ENCODE measurements around the gene ABHD12. TPM values are rescaled to one million over a fixed set of nuclear protein-coding genes. Genes with fewer than 3 reads are reported as not detected.
A peak's percentile ranks its signal among the peaks of the same experiment; 100 is the strongest.

ABHD12 gene
- total and polyA plus RNA-seq, 8 donors = 11.1 to 99.1 (median 44.0) TPM

DNA sequence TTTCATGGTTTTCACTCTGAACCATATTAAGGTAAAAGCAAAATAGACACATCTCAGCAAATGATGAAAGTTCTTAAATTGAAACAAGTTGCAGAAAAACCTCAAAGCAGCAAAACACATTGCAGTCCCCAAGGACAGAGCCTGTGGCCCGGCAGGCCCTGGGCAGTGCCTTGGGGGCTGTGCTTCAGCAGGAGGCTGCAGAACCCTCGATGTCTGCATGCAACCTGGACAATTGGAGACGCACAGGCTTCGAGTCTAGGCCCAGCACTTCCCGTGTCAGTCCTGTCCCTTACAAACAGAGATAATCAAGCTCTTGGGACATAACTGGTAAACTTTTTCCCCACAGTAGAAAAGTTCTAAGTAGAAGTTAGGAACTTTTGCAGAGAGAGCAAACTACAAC, 133.5 kb downstream of the ABHD12 start:
- TF ChIP-seq POLR2A (IDR thresholded peaks at IDR 0.05) (no peak), EP300 (IDR thresholded peaks at IDR 0.05) (no peak)
- H3K27ac ChIP-seq = no peak overlapping the region
- no peaks in the 10 kb centered on the region for H3K9me3 ChIP-seq
- no peak overlapping the region for H3K4me3 ChIP-seq
- H3K36me3 ChIP-seq = peaks cover 17 to 36% (median 32%) of the 10 kb centered on the region in 4 donors
- H3K4me1 ChIP-seq = peaks cover 24 to 64% (median 51%) of the 10 kb centered on the region in 4 donors
- intact Hi-C loops (cut with DNase I; ENCODE audit: low total_unique reads) = no loop called here
- no peaks in the 10 kb centered on the region for H3K27me3 ChIP-seq
- WGBS, 5 donors = 87 to 94% (median 92%) methylated on average over 5 of the region's 5 CpGs
- no peak for DNase-seq

DNA sequence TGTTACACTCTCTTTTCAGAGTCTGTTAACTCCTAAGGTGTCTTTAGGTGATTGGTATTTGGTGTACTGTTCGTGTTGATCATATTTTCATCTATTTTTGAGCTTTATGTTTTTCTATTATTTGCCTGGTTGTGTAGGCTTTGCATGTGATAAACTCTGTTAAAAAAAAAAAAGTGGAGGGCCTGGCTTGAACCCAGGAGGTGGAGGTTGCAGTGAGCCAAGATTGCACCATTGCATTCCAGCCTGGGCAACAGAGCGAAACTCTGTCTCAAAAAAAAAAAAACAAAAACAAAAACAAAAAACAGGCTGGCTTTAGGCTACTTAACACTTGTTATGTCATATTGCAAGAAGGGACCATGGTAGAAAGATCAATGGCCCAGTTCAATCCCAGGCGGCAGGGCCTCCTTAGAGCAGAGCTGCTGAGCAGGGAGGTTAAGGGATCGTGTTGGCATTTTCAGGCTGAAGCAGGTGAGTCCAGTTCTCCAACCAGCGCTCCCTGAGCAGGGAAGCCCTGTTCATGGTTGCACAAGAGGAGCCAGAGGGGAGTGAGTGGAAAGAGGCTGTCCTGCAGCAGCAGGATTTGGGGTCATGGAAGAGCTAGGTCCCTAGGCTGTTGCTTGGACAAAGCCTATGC, 134.3 kb downstream of the ABHD12 start:
- intact Hi-C loops (cut with DNase I; ENCODE audit: low total_unique reads) = no loop called here
- H3K9me3 ChIP-seq = no peaks in the 10 kb centered on the region
- peak in 1 of 2 donors; percentile 6 for DNase-seq
- TF ChIP-seq POLR2A (IDR thresholded peaks at IDR 0.05) = no peak
- no peak for TF ChIP-seq POLR2AphosphoS5 (IDR thresholded peaks at IDR 0.05)
- no peak for TF ChIP-seq EP300 (IDR thresholded peaks at IDR 0.05)
- TF ChIP-seq, protein P1, sequence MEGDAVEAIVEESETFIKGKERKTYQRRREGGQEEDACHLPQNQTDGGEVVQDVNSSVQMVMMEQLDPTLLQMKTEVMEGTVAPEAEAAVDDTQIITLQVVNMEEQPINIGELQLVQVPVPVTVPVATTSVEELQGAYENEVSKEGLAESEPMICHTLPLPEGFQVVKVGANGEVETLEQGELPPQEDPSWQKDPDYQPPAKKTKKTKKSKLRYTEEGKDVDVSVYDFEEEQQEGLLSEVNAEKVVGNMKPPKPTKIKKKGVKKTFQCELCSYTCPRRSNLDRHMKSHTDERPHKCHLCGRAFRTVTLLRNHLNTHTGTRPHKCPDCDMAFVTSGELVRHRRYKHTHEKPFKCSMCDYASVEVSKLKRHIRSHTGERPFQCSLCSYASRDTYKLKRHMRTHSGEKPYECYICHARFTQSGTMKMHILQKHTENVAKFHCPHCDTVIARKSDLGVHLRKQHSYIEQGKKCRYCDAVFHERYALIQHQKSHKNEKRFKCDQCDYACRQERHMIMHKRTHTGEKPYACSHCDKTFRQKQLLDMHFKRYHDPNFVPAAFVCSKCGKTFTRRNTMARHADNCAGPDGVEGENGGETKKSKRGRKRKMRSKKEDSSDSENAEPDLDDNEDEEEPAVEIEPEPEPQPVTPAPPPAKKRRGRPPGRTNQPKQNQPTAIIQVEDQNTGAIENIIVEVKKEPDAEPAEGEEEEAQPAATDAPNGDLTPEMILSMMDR (IDR thresholded peaks at IDR 0.05) = no peak
- peaks cover 17 to 30% (median 25%) of the 10 kb centered on the region in 4 donors for H3K36me3 ChIP-seq
- H3K4me3 ChIP-seq = no peak overlapping the region
- no peaks in the 10 kb centered on the region for H3K27me3 ChIP-seq
- peaks cover 27 to 72% (median 58%) of the 10 kb centered on the region in 4 donors for H3K4me1 ChIP-seq
- peak overlapping the region in 2 of 5 donors; percentile 60 to 76 for H3K27ac ChIP-seq
- WGBS, 5 donors = 63 to 87% (median 67%) methylated on average over 5 of the region's 5 CpGs

DNA sequence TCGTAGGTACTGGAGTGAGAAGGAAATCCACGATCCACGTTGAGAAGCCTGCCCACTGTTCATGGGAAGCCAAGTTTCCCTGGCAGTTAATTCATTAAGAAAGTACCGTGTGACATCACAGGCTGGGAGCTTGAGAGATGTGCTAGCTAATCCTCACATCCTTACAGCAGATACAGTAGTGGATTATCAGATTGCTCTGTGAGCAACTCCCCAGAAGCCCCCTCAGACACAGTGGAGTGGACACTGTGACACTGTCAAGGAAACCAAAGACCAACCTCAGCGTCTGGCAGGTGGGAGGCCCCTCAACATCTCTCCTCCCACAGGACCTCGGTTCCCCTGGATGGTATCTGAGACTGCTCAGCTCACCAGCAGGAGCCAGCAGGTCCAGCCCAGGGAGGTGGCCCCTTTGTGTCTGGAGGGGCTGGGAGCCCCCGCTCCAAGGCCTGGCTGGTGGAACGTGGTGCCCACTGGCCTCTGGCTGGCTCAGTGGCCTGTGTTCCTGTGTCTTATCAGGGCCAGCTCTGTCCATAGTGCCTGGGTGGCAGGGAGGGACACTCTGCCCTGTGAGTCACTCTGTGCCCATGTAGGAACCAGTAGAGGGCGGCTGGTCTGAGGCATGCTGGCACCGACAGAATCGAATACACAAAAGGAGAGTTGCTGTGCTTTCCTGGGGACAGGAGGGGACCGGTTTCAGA, 135.5 kb downstream of the ABHD12 start:
- H3K27ac ChIP-seq = peak overlapping the region; percentile 60 to 82 (median 77)
- no peaks in the 10 kb centered on the region for H3K9me3 ChIP-seq
- peak; percentile 65 to 86 for DNase-seq
- H3K4me1 ChIP-seq = peaks cover 27 to 83% (median 68%) of the 10 kb centered on the region in 4 donors
- no peak overlapping the region for H3K4me3 ChIP-seq
- H3K36me3 ChIP-seq = peaks cover 10 to 18% (median 13%) of the 10 kb centered on the region in 4 donors
- intact Hi-C loops (cut with DNase I; ENCODE audit: low total_unique reads) = no loop called here
- WGBS, 5 donors = 34 to 62% (median 45%) methylated on average over 10 to 12 of the region's 12 CpGs
- H3K27me3 ChIP-seq = no peaks in the 10 kb centered on the region
- TF ChIP-seq, protein P1 (IDR thresholded peaks at IDR 0.05) = peak in 3 of 7 experiments; percentile 11 to 24 (median 20)
- TF ChIP-seq POLR2AphosphoS5 (IDR thresholded peaks at IDR 0.05) (peak in 2 of 3 donors; percentile 76 to 85), EP300 (IDR thresholded peaks at IDR 0.05) (no peak), POLR2A (IDR thresholded peaks at IDR 0.05) (no peak)

DNA sequence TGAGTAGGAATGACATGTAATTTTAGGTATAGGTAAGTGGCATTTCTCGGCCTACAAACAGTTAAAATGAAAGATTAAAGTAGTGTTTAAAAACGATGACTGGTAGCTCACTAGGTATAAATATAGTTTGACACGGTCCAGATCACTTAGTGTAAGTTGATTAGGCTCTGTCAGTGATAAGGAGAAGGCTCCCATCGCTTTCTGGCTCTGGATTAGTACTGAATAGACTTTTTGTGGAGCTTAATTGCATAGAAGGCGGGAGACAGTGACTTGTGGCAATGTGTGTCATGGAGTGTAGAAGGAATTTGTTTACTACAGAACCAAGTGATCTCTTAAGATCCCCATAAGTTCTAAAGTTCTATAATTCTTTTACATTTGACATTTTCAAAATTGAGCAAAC, 136.1 kb downstream of the ABHD12 start:
- no peak for TF ChIP-seq POLR2A (IDR thresholded peaks at IDR 0.05)
- no peak for TF ChIP-seq EP300 (IDR thresholded peaks at IDR 0.05)
- TF ChIP-seq, protein P1 (IDR thresholded peaks at IDR 0.05) = no peak
- TF ChIP-seq POLR2AphosphoS5 (IDR thresholded peaks at IDR 0.05) = no peak
- H3K27me3 ChIP-seq = no peaks in the 10 kb centered on the region
- H3K36me3 ChIP-seq = peaks cover 6 to 12% (median 8%) of the 10 kb centered on the region in 4 donors
- H3K9me3 ChIP-seq = no peaks in the 10 kb centered on the region
- no peak for DNase-seq
- H3K4me3 ChIP-seq = no peak overlapping the region
- WGBS, 5 donors = 41 to 63% (median 51%) methylated on average over 5 of the region's 5 CpGs
- H3K4me1 ChIP-seq = peaks cover 32 to 89% (median 73%) of the 10 kb centered on the region in 4 donors
- intact Hi-C loops (cut with DNase I; ENCODE audit: low total_unique reads) = no loop called here
- H3K27ac ChIP-seq = peak overlapping the region; percentile 60 to 82 (median 77)

Measured in stomach (tissue), 9 donors.